HepG2 (cell line): ENCODE data around the gene NXPH4. TPM values are rescaled to one million over a fixed set of nuclear protein-coding genes. Genes with fewer than 3 reads are reported as not detected.

ENCODE experiments used
- ATAC-seq: fragments of 200-7000 bp; cut with Tn5 transposase; 3 replicates; pipeline ENCODE4 v1.9.1; 2020; ENCODE audit warnings: mild to moderate bottlenecking, moderate library complexity
- BruUV-seq: library from RNA; stranded (reverse); fragments of 400-500 nt; replicated peaks from 2 replicates; lab custom pipeline; 2021; lab: Mats Ljungman, UMichigan
- CTCF ChIA-PET: fragments of 300-600 bp; formaldehyde crosslinking; extraction: SDS; loops from one replicate; lab custom pipeline; 2021; ENCODE audit warnings: low total read pairs, inconsistent platforms, low intra/inter-chr PET ratio; lab: Yijun Ruan, JAX
- POLR2A ChIA-PET: fragments of 350-600 bp; sonication (Branson Sonifier 250); formaldehyde crosslinking; loops from one replicate; lab custom pipeline; 2020; ENCODE audit warnings: antibody characterized with exemption, inconsistent platforms; lab: Yijun Ruan, JAX
- DNase-seq: peaks from one replicate; pipeline ENCODE4 v3.0.0-alpha.2; 2015; ENCODE audit warnings: low spot score
- FAIRE-seq: peaks from 3 replicates; lab custom pipeline; 2011; peaks lifted over from hg19 to GRCh38; lab: Jason Lieb, UNC
- H2AFZ ChIP-seq: one replicate; pipeline ENCODE4 v1.6.1; 2011; ENCODE audit warnings: low read length, inconsistent platforms
- H3K27ac ChIP-seq: fragments of 300-600 bp; 3 replicates; pipeline ENCODE4 v1.8.0; 2011; ENCODE audit warnings: mixed run types, mild to moderate bottlenecking, mixed read lengths, low read length, inconsistent platforms; ENCODE audit not compliant: insufficient read depth; ENCODE audit errors: extremely low read length
- H3K27me3 ChIP-seq, 2 experiments: fragments of 200-600 bp in 1 of 2; 2 replicates in 1 of 2; 3 replicates in 1 of 2; pipeline versions ENCODE4 v1.6.0 to v1.8.0; 2011; ENCODE audit warnings: low read length in 2 of 2, mild to moderate bottlenecking in 2 of 2, moderate library complexity in 2 of 2, inconsistent platforms in 1 of 2; ENCODE audit not compliant: insufficient read depth in 2 of 2, control insufficient read depth in 1 of 2
- H3K36me3 ChIP-seq, 2 experiments: fragments of 200-600 bp in 1 of 2; replicated peaks in 1 of 2; 2 replicates in 1 of 2; 3 replicates in 1 of 2; pipeline versions ENCODE4 v1.5.1 to v1.8.0; 2011; ENCODE audit warnings: low read length in 2 of 2, inconsistent platforms in 1 of 2; ENCODE audit not compliant: insufficient read depth in 2 of 2, control insufficient read depth in 1 of 2
- H3K4me1 ChIP-seq: 2 replicates; pipeline ENCODE4 v1.5.1; 2012; ENCODE audit warnings: low read length, inconsistent platforms; ENCODE audit not compliant: insufficient read depth
- H3K4me2 ChIP-seq: 2 replicates; pipeline ENCODE4 v1.6.0; 2011; ENCODE audit warnings: low read depth, low read length, inconsistent platforms
- H3K4me3 ChIP-seq, 3 experiments: fragments of 200-600 bp in 1 of 3; sonication (generic), shearing (Covaris generic) in 1 of 3; replicated peaks in 1 of 3; 2 replicates each; pipeline ENCODE4 v1.5.1; 2011 to 2016; ENCODE audit warnings: low read length in 3 of 3, inconsistent platforms in 2 of 3, low read depth in 2 of 3, mild to moderate bottlenecking in 2 of 3, control low read depth in 1 of 3, mixed read lengths in 1 of 3; ENCODE audit not compliant: insufficient read depth in 1 of 3
- H3K79me2 ChIP-seq: one replicate; pipeline ENCODE4 v1.6.1; 2011; ENCODE audit warnings: low read length, inconsistent platforms; ENCODE audit not compliant: insufficient read depth
- H3K9ac ChIP-seq: 2 replicates; pipeline ENCODE4 v1.6.0; 2011; ENCODE audit warnings: mild to moderate bottlenecking, low read depth, low read length, inconsistent platforms; ENCODE audit not compliant: insufficient read depth
- H3K9me3 ChIP-seq: 2 replicates; pipeline ENCODE4 v1.5.1; 2012; ENCODE audit warnings: mild to moderate bottlenecking, low read length
- H4K20me1 ChIP-seq: 2 replicates; pipeline ENCODE4 v1.6.0; 2011; ENCODE audit warnings: inconsistent platforms, mild to moderate bottlenecking, low read length, moderate library complexity; ENCODE audit not compliant: insufficient read depth
- AGO1 ChIP-seq: fragments of 200-400 bp; formaldehyde crosslinking; IDR thresholded peaks from 2 replicates; pipeline ENCODE4 v1.6.1; 2017; ENCODE audit warnings: mild to moderate bottlenecking, low read depth, low read length, moderate library complexity; ENCODE audit not compliant: poor library complexity, severe bottlenecking
- AGO2 ChIP-seq: fragments of 200-400 bp; formaldehyde crosslinking; optimal IDR thresholded peaks from 2 replicates; pipeline ENCODE3; 2017; ENCODE audit warnings: mild to moderate bottlenecking, low read depth, low read length, moderate library complexity
- CENPT ChIP-seq: sonication (generic); formaldehyde crosslinking; IDR thresholded peaks from 2 replicates; pipeline ENCODE4 v1.8.0; 2022; ENCODE audit warnings: low read depth, mild to moderate bottlenecking, moderate library complexity, missing genetic modification reagents
- E2F5 ChIP-seq: sonication (generic); formaldehyde crosslinking; conservative IDR thresholded peaks from 2 replicates; pipeline ENCODE4 v1.4.0; 2020; ENCODE audit warnings: missing genetic modification reagents
- HNRNPL ChIP-seq: fragments of 200-400 bp; formaldehyde crosslinking; IDR thresholded peaks from 2 replicates; pipeline ENCODE4 v1.6.1; 2017; ENCODE audit warnings: mild to moderate bottlenecking, low read depth, low read length
- PRDM10 ChIP-seq: sonication (generic); formaldehyde crosslinking; IDR thresholded peaks from 2 replicates; pipeline ENCODE4 v1.4.0; 2020; ENCODE audit warnings: low read depth, missing genetic modification reagents
- RAD51 ChIP-seq: fragments of 450-650 bp; IDR thresholded peaks from 2 replicates; pipeline ENCODE4 v1.6.1; 2016; ENCODE audit warnings: borderline replicate concordance
- RBFOX2 ChIP-seq: fragments of 200-400 bp; formaldehyde crosslinking; IDR thresholded peaks from 2 replicates; pipeline ENCODE4 v1.6.1; 2017; ENCODE audit warnings: low read depth, mild to moderate bottlenecking, low read length
- ZFP91 ChIP-seq: sonication (generic); formaldehyde crosslinking; IDR thresholded peaks from 2 replicates; pipeline ENCODE4 v1.9.0; 2022; ENCODE audit warnings: missing genetic modification reagents, mild to moderate bottlenecking, borderline replicate concordance
- ZNF350 ChIP-seq: sonication (generic); formaldehyde crosslinking; IDR thresholded peaks from 2 replicates; pipeline ENCODE4 v1.4.0; 2020; ENCODE audit warnings: mild to moderate bottlenecking, low read depth, missing genetic modification reagents, borderline replicate concordance
- ZNF605 ChIP-seq: sonication (generic); formaldehyde crosslinking; IDR thresholded peaks from 2 replicates; pipeline ENCODE4 v1.8.0; 2022; ENCODE audit warnings: mild to moderate bottlenecking, missing genetic modification reagents
- ZNF644 ChIP-seq: IDR thresholded peaks from 2 replicates; pipeline ENCODE4 v1.6.1; 2016; ENCODE audit warnings: low read depth
- ZNF761 ChIP-seq: sonication (generic); formaldehyde crosslinking; conservative IDR thresholded peaks from 2 replicates; pipeline ENCODE4 v1.4.0; 2020; ENCODE audit warnings: mild to moderate bottlenecking, missing genetic modification reagents
- ZNF790 ChIP-seq: sonication (generic); formaldehyde crosslinking; IDR thresholded peaks from 2 replicates; pipeline ENCODE4 v1.8.0; 2022; ENCODE audit warnings: missing genetic modification reagents, mild to moderate bottlenecking, borderline replicate concordance
- ZNF883 ChIP-seq: sonication (generic); formaldehyde crosslinking; IDR thresholded peaks from 2 replicates; pipeline ENCODE4 v1.5.1; 2020; ENCODE audit warnings: mild to moderate bottlenecking, missing genetic modification reagents; ENCODE audit errors: not compliant biosample characterization
- WGBS: methylation state at CpG from one replicate; pipeline ENCODE4 v1.1.6; 2017; ENCODE audit warnings: low lambda C conversion rate; 5-methylcytosine and 5-hydroxymethylcytosine counted together
- in situ Hi-C: cut with HindIII; loops from 2 replicates; pipeline ENCODE4 v1.10.0; 2017; ENCODE audit warnings: low pct_unique_long_range_greater_than_20kb; ENCODE audit not compliant: extremely low pct_ligation_motif_present
- intact Hi-C: fragments of 100-400 bp; cut with micrococcal nuclease; formaldehyde crosslinking; loops from one replicate; pipeline ENCODE4 v1.10.0; 2022; ENCODE audit not compliant: unreplicated experiment
- polyA plus RNA-seq, 8 experiments: library from polyadenylated mRNA; depleted of rRNA in 3 of 8; stranded (reverse) in 7 of 8; unstranded in 1 of 8; fragments of >200 nt; fragmentation: Illumina TruSeq in 4 of 8; extraction: Trizol in 4 of 8; gene quantifications; 2 replicates each; pipeline versions ENCODE4 v1.2.1 to v1.2.3, GENCODE V29; 2011 to 2016; ENCODE audit warnings: low read depth in 4 of 8, missing spikeins in 1 of 8, mixed read lengths in 1 of 8; ENCODE audit not compliant: insufficient read depth in 1 of 8
- total RNA-seq, 5 experiments: library from RNA; depleted of rRNA; stranded (reverse); fragments of >200 nt; fragmentation: Illumina TruSeq; extraction: Trizol; gene quantifications; 2 replicates each; pipeline ENCODE4 v1.2.3, GENCODE V29; 2016; ENCODE audit warnings: low read depth in 1 of 5

NXPH4 gene
- total and polyA plus RNA-seq, 2 of the 13 experiments (the other 11 are each of a cell fraction or from before 2014, with no cell fraction given), result 0.13 TPM; not detected in 1

GRCh38 chr12:57232156-57232756 is 15.7 kb downstream of the NXPH4 start:
- Histone ChIP-seq H3K9me3 (no peaks in the 10 kb centered on the region), H3K27ac (no peak overlapping the region), H2AFZ (no peak overlapping the region), H3K4me3 (peak overlapping the region in 1 of 3 experiments; percentile 82; a peak in 1 of 6 replicates), H3K9ac (peak overlapping the region; percentile 95; the same call in 1 of the 2 replicates), H3K36me3 (peaks cover 20 to 34% of the 10 kb centered on the region in 2 experiments), H3K27me3 (peaks cover 0 to 6% of the 10 kb centered on the region in 2 experiments; a peak in 3 of 5 replicates), H4K20me1 (peaks cover 12% of the 10 kb centered on the region; the same call in 1 of the 2 replicates), H3K4me2 (peak overlapping the region; percentile 97), H3K4me1 (peaks cover 74% of the 10 kb centered on the region), H3K79me2 (peaks cover 33% of the 10 kb centered on the region)
- in situ Hi-C loops (no loop called here), intact Hi-C loops (no loop called here)
- CTCF ChIA-PET, result no interaction called here
- FAIRE-seq, result no peak
- ATAC-seq, result no peak
- no peak for TF ChIP-seq ZNF883
- TF ChIP-seq PRDM10 (CRISPR knock-in tag), result no peak
- TF ChIP-seq ZNF350, result no peak
- TF ChIP-seq ZNF761 (CRISPR knock-in tag), result no peak
- peak; percentile 63 for TF ChIP-seq AGO1
- TF ChIP-seq HNRNPL, result 0 out of 2 replicates have a peak, but pooled peaks have one; percentile 54
- no peak for TF ChIP-seq E2F5 (CRISPR knock-in tag)
- no peak for TF ChIP-seq RAD51
- TF ChIP-seq CENPT, result no peak
- 0 out of 2 replicates have a peak, but pooled peaks have one; percentile 18 for TF ChIP-seq ZNF605 (CRISPR knock-in tag)
- peak; percentile 75 for TF ChIP-seq RBFOX2
- TF ChIP-seq ZNF790, result no peak
- TF ChIP-seq ZFP91 (CRISPR knock-in tag), result 0 out of 2 replicates have a peak, but pooled peaks have one; percentile 8
- peak; percentile 16 for TF ChIP-seq AGO2
- no peak for TF ChIP-seq ZNF644
- POLR2A ChIA-PET, result no interaction called here
- DNase-seq, result no peak
- WGBS, result 93% methylated on average over 12 of the region's 19 CpGs
- no TSS peak for BruUV-seq
